OCI-M2 (cell line): ENCODE data around the gene TAF1.
"Not testable (repeated sequence)": the region's sequence is repeated elsewhere in the genome, so short reads cannot be mapped to it uniquely, and the experiment has no call there.

Experiments used
- DNase-seq: peaks from one replicate; lab custom pipeline; 2025; ENCODE audit not compliant: unreplicated experiment; lab: John Stamatoyannopoulos, UW

TAF1 gene

GRCh38 chrX:71416260-71416659 lies 50.1 kb downstream of the TAF1 start:
- DNase-seq, result not testable (repeated sequence)

- DNase-seq, result no peak
Observed at GRCh38 chrX:71420686-71421085, 54.5 kb downstream of the TAF1 start.

- DNase-seq, result no peak
Observed at GRCh38 chrX:71432733-71433132, 66.6 kb downstream of the TAF1 start.

GRCh38 chrX:71438750-71439149 lies 72.6 kb downstream of the TAF1 start:
- no peak for DNase-seq

GRCh38 chrX:71439420-71439819 lies 73.3 kb downstream of the TAF1 start:
- no peak for DNase-seq

- DNase-seq, result no peak
Observed at GRCh38 chrX:71439896-71440295, 73.7 kb downstream of the TAF1 start.

GRCh38 chrX:71440401-71440800 lies 74.2 kb downstream of the TAF1 start:
- DNase-seq, result no peak

GRCh38 chrX:71441809-71442208 lies 75.7 kb downstream of the TAF1 start:
- DNase-seq, result not testable (repeated sequence)

GRCh38 chrX:71450433-71451106 lies 84.4 kb downstream of the TAF1 start:
- DNase-seq, result no peak

GRCh38 chrX:71451518-71451917 lies 85.4 kb downstream of the TAF1 start:
- not testable (repeated sequence) for DNase-seq

GRCh38 chrX:71453056-71453455 lies 86.9 kb downstream of the TAF1 start:
- no peak for DNase-seq

- DNase-seq, result no peak
Observed at GRCh38 chrX:71454222-71454621, 88.1 kb downstream of the TAF1 start.

- no peak for DNase-seq
Observed at GRCh38 chrX:71458866-71459265, 92.7 kb downstream of the TAF1 start.

- DNase-seq, result no peak
Observed at GRCh38 chrX:71464968-71465367, 98.8 kb downstream of the TAF1 start.

- no peak for DNase-seq
Observed at GRCh38 chrX:71466979-71467523, 100.9 kb downstream of the TAF1 start.

GRCh38 chrX:71475785-71476540 lies 109.8 kb downstream of the TAF1 start:
- DNase-seq, result no peak

GRCh38 chrX:71482228-71482958 lies 116.2 kb downstream of the TAF1 start:
- no peak for DNase-seq

GRCh38 chrX:71487814-71488213 lies 121.7 kb downstream of the TAF1 start:
- DNase-seq, result no peak

GRCh38 chrX:71489540-71489939 lies 123.4 kb downstream of the TAF1 start:
- DNase-seq, result no peak

- no peak for DNase-seq
Observed at GRCh38 chrX:71492231-71493065, 126.3 kb downstream of the TAF1 start.

GRCh38 chrX:71493111-71493613 lies 127.0 kb downstream of the TAF1 start:
- DNase-seq, result no peak
